Astrocyte of the spinal cord (primary cell): ENCODE measurements around the gene ANKRD37.

Experiments
- DNase-seq: peaks from one replicate; pipeline ENCODE4 v3.0.0; 2011; ENCODE audit warnings: low read depth, low spot score
- H3K4me3 ChIP-seq: 2 replicates; pipeline ENCODE4 v1.5.1; 2011; ENCODE audit warnings: low read depth, mild to moderate bottlenecking, low read length, moderate library complexity
- in situ Hi-C: cut with HindIII; loops from 2 replicates; pipeline ENCODE4 v1.10.0; 2017; ENCODE audit warnings: low sequenced_read_pairs
- TF ChIP-seq, protein P1 (sequence below): IDR thresholded peaks from 2 replicates; pipeline ENCODE4 v1.5.1; 2012; ENCODE audit warnings: low read depth, mild to moderate bottlenecking, low read length, inconsistent platforms

ANKRD37 gene

DNA sequence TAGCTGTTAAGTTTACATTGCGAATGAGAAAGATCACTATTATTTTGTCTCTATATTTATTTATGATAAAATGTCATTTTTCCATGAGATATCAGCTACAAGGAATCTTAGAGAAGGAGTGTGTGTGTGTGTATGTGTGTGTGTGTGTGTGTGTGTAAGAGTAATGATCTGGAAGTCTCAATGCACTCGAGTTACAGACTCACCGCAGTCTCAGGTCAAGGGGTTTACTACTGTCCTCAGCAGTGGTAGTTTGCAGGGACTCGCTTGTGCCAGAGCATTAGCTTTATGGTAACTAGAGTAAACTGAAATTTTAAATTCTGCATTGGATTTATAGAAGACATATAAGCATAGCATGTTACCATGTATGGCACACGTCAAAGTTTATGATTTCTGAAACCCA lies 31.8 kb upstream of the ANKRD37 start:
- TF ChIP-seq, protein P1, sequence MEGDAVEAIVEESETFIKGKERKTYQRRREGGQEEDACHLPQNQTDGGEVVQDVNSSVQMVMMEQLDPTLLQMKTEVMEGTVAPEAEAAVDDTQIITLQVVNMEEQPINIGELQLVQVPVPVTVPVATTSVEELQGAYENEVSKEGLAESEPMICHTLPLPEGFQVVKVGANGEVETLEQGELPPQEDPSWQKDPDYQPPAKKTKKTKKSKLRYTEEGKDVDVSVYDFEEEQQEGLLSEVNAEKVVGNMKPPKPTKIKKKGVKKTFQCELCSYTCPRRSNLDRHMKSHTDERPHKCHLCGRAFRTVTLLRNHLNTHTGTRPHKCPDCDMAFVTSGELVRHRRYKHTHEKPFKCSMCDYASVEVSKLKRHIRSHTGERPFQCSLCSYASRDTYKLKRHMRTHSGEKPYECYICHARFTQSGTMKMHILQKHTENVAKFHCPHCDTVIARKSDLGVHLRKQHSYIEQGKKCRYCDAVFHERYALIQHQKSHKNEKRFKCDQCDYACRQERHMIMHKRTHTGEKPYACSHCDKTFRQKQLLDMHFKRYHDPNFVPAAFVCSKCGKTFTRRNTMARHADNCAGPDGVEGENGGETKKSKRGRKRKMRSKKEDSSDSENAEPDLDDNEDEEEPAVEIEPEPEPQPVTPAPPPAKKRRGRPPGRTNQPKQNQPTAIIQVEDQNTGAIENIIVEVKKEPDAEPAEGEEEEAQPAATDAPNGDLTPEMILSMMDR = no peak
- in situ Hi-C loops = no loop called here
- DNase-seq = no peak
- H3K4me3 ChIP-seq = no peak overlapping the region

DNA sequence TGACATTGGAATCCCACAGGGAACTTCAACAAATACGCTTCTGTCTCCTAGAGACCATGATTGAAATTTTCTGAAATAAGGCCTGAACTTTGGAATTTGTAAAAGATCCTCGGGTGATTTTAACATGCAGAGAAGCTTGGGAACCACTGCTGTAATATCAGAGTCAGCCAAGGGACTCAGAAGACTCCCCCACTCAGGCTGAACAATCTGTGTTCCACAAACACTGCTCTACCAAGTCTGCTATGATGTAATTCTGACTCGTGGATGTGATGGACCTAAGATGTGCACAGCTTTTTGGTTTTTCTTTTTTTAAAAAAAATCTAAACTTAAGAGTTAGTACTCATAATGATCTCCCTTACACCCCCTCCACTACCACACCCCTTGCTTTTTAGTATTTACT lies 26.9 kb upstream of the ANKRD37 start:
- in situ Hi-C loops = no loop called here
- TF ChIP-seq, protein P1 = no peak

DNA sequence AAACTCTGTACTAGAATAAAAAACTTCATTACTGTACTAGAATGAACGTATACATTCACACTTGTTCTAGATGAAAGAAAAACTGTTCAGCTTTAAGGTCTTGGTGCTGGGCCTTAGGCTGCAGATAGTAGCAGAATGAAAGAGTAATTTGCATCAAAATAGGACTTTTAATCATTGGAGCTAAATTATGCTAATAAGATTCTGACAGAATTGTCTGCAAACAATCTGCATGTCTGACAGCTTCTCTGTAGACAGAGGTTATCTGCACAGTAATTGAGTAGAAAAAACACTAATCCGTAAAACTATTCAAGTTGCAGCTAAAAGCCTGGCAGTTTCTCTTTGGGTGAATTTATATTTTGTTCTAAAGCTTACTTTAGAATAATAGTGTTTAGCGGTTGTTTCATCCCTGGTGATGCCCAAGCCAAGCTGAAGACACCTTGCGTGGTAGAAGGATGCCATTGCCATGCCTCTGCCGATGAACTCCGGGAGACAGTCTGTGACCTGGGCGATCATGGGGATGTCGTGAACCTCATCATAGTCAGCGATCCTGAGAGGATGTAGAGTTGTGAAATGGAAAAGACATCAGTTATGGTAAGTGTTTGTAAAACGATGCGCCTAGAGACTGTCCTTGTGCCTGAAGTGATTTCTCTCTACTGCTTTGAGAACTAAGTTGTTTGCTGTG lies 26.2 kb upstream of the ANKRD37 start:
- H3K4me3 ChIP-seq = no peak overlapping the region
- TF ChIP-seq, protein P1 = no peak
- in situ Hi-C loops = no loop called here
- DNase-seq = no peak

More for the DNA sequence above, 26.9 kb upstream of the ANKRD37 start:
- H3K4me3 ChIP-seq = no peak overlapping the region
- DNase-seq = no peak

DNA sequence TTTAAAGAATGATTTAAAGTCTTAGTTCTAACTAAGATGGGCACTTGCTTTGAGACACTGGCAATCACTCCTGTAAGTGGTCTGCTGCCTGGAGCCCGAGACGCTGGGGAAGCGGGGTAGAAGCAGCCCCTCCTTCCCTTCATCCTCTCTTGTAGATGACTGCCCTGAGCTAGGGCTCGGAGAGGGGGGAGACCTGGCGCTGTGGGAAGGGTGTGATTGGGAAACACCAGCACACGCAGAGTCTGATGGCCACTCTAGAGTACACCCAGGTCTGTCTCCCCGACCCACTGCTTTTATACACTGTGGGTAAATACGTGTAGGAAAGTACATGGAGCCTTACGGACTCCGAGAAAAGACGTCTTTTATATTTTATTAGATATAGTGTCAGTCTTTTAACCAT lies 24.9 kb upstream of the ANKRD37 start:
- in situ Hi-C loops = no loop called here
- TF ChIP-seq, protein P1 = no peak
- DNase-seq = no peak
- H3K4me3 ChIP-seq = no peak overlapping the region

DNA sequence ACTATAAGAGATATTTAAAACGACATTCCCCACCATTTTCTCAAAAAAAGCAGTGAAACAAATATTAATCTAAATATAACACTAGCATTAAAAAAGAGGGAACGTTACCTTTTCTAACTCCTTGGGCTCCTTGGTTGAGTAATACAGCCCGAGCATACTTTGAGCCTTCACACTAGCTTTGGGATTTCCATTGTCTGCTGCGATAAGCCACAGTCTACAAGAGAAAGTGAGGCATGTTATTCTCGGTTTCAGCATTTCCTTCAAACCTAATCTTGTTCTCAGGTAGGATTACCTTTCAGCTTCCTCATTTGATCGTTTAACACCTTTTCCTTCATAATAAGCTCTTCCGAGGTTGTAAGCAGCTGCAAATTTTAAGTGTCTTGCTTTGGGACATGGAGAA lies 22.6 kb upstream of the ANKRD37 start:
- H3K4me3 ChIP-seq = no peak overlapping the region
- in situ Hi-C loops = no loop called here
- no peak for DNase-seq
- TF ChIP-seq, protein P1 = no peak

DNA sequence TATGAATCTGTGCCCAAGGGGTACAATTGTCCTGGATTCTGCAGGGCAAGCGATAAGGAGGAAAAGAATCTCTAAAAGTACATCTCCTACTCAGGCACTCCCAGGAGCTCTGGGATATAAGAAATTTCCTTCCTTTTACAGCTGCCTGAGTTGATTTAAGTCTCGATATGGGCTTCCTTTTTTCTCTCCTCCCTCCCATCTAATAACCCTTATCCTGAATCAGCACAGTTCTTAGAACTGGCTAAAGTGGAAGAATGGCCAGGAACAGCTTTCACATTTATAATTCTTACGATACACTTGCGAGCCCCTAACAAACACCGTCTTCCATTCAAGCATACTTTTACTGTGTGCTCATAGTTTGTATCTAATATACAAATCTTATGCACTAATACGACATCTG lies 22.1 kb upstream of the ANKRD37 start:
- in situ Hi-C loops = no loop called here
- no peak overlapping the region for H3K4me3 ChIP-seq
- DNase-seq = no peak
- TF ChIP-seq, protein P1 = no peak
